Right cardiac atrium (tissue), 5 donors: ENCODE measurements around the gene USP6NL. TPM values are rescaled to one million over a fixed set of nuclear protein-coding genes. Genes with fewer than 3 reads are reported as not detected.

Source experiments
- ATAC-seq, 2 donors: fragments of 200-7000 bp; cut with Tn5 transposase; one replicate each; pipeline versions ENCODE4 v1.8.0 to v1.9.1; 2020; ENCODE audit warnings: moderate library complexity in 2 of 2, mild to moderate bottlenecking in 1 of 2
- DNase-seq, 3 donors: peaks; one replicate each; pipeline ENCODE4 v3.0.0-alpha.2; 2020
- H3K27ac ChIP-seq: one replicate; pipeline ENCODE4 v1.5.1; 2013; ENCODE audit warnings: mild to moderate bottlenecking, low read length, control low read depth, moderate library complexity
- H3K27me3 ChIP-seq: one replicate; pipeline ENCODE4 v1.6.1; 2013; ENCODE audit not compliant: control insufficient read depth, insufficient read depth
- H3K4me1 ChIP-seq: one replicate; pipeline ENCODE4 v1.6.1; 2013; ENCODE audit warnings: low read length; ENCODE audit not compliant: control insufficient read depth, insufficient read depth
- H3K4me3 ChIP-seq: one replicate; pipeline ENCODE4 v1.5.1; 2013; ENCODE audit warnings: low read length, control low read depth
- H3K9me3 ChIP-seq: one replicate; pipeline ENCODE4 v1.6.1; 2013; ENCODE audit warnings: low read length; ENCODE audit not compliant: control insufficient read depth
- WGBS: extraction: QIAGEN DNeasy Blood & Tissue Kit; methylation state at CpG from one replicate; pipeline ENCODE4 v1.1.7; 2013; 5-methylcytosine and 5-hydroxymethylcytosine counted together
- intact Hi-C, 4 donors: fragments of 100-400 bp; cut with DNase I; formaldehyde crosslinking; loops; one replicate each; pipeline versions ENCODE4 v1.11.0 to v1.14.0; 2022 to 2023
- polyA plus RNA-seq: library from polyadenylated mRNA; stranded (reverse); fragments of 200-250 nt; gene quantifications from one replicate; pipeline ENCODE4 v1.2.3, GENCODE V29; 2013
- total RNA-seq, 4 donors: library from RNA; stranded (reverse); fragmentation: NEBNext Ultra II Directional; extraction: Animal tissue kit (Norgen Biotek cat#: 25700); gene quantifications; one replicate each; pipeline ENCODE4 v1.2.1, GENCODE V29; 2021
- donor health status: healthy with polysubstance abuse.
- donor health status: DM: no; HTN: yes; CAD: no.
- donor health status: DM: no; HTN: no; CAD: no.
- donor health status: DM: no; HTN: yes; CAD: no; lungs with severe emphysema.
- donor health status: DM: yes; HTN: yes; CAD: no.

Gene USP6NL
- total and polyA plus RNA-seq, 5 donors: 3.9 to 12.5 (median 8.8) TPM

GRCh38 chr10:11564741-11565140, 46.7 kb downstream of the USP6NL start:
- intact Hi-C loops: no loop called here
- Histone ChIP-seq H3K27ac (no peak overlapping the region), H3K9me3 (no peaks in the 10 kb centered on the region), H3K4me3 (no peak overlapping the region), H3K4me1 (no peaks in the 10 kb centered on the region), H3K27me3 (no peaks in the 10 kb centered on the region)
- 88% methylated on average over 3 of the region's 3 CpGs for WGBS
- no peak for ATAC-seq
- DNase-seq: no peak

- no peaks in the 10 kb centered on the region for H3K9me3 ChIP-seq
- H3K4me1 ChIP-seq: peaks cover 1% of the 10 kb centered on the region
- no peaks in the 10 kb centered on the region for H3K27me3 ChIP-seq
- H3K4me3 ChIP-seq: no peak overlapping the region
- intact Hi-C loops: no loop called here
- DNase-seq (no peak), ATAC-seq (no peak)
- H3K27ac ChIP-seq: no peak overlapping the region
- WGBS: 81% methylated on average over 2 of the region's 2 CpGs
These were observed 47.5 kb downstream of the USP6NL start for GRCh38 chr10:11563936-11564335.

- Histone ChIP-seq H3K27ac (no peak overlapping the region), H3K4me1 (peaks cover 1% of the 10 kb centered on the region), H3K9me3 (no peaks in the 10 kb centered on the region), H3K4me3 (no peak overlapping the region), H3K27me3 (no peaks in the 10 kb centered on the region)
- ATAC-seq (no peak), DNase-seq (no peak)
- WGBS: 99% methylated on average over 1 of the region's 1 CpG
- intact Hi-C loops: no loop called here
These were observed 48.6 kb downstream of the USP6NL start for GRCh38 chr10:11562888-11563287.

GRCh38 chr10:11560076-11560709, 51.3 kb downstream of the USP6NL start:
- H3K9me3 ChIP-seq: no peaks in the 10 kb centered on the region
- intact Hi-C loops: no loop called here
- H3K27ac ChIP-seq: no peak overlapping the region
- H3K4me1 ChIP-seq: peaks cover 1% of the 10 kb centered on the region
- ATAC-seq (no peak), DNase-seq (no peak)
- no peaks in the 10 kb centered on the region for H3K27me3 ChIP-seq
- WGBS: 68% methylated on average over 4 of the region's 4 CpGs
- H3K4me3 ChIP-seq: no peak overlapping the region

DNA sequence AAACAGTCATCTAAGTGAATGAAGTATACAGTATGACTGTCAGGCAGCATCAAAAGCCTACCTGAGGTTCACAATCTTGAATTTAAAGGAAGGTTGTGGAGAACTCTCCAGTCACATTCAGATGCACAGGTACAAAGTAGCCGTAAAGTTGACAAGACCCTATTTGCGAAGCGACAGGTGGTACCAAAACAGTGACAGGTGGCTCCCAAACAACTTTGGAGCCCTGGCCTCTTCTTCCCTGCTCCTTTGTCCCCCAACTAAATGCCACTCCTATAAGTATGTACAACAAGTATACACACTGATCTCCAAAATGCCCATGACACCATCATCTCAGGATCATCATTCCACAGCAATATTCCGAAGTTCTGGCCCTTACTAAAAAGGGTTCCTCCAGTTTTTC, 53.5 kb downstream of the USP6NL start:
- Histone ChIP-seq H3K4me1 (peaks cover 1% of the 10 kb centered on the region), H3K4me3 (no peak overlapping the region), H3K9me3 (no peaks in the 10 kb centered on the region), H3K27me3 (no peaks in the 10 kb centered on the region), H3K27ac (no peak overlapping the region)
- DNase-seq (no peak), ATAC-seq (no peak)
- intact Hi-C loops: no loop called here
- 97% methylated on average over 4 of the region's 4 CpGs for WGBS

DNA sequence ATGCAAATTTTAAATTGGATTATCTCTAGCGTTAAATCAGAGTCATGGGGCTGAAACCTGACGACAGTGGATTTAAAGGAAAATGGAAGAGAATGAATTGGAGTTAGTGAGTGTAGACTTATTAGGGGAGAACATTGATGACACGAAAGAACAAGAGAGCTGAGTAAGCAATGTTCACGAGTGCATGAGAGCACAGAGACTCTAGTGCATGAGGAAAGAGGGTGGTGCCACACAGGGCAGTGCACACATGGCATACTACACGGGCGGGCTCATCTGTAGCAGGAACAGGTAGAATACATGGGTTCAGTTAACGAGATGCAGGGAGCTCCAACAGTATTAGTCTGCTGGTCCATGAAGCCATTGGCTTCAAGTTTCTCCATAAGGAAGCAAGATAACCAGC, 53.9 kb downstream of the USP6NL start:
- Histone ChIP-seq H3K9me3 (no peaks in the 10 kb centered on the region), H3K4me3 (no peak overlapping the region), H3K4me1 (peaks cover 1% of the 10 kb centered on the region), H3K27ac (no peak overlapping the region), H3K27me3 (no peaks in the 10 kb centered on the region)
- WGBS: 95% methylated on average over 7 of the region's 7 CpGs
- intact Hi-C loops: no loop called here
- no peak for ATAC-seq
- no peak for DNase-seq

GRCh38 chr10:11555556-11555955, 55.9 kb downstream of the USP6NL start:
- Histone ChIP-seq H3K4me3 (no peak overlapping the region), H3K27me3 (no peaks in the 10 kb centered on the region), H3K27ac (no peak overlapping the region), H3K4me1 (peaks cover 1% of the 10 kb centered on the region), H3K9me3 (no peaks in the 10 kb centered on the region)
- intact Hi-C loops: no loop called here
- DNase-seq (no peak), ATAC-seq (no peak)

DNA sequence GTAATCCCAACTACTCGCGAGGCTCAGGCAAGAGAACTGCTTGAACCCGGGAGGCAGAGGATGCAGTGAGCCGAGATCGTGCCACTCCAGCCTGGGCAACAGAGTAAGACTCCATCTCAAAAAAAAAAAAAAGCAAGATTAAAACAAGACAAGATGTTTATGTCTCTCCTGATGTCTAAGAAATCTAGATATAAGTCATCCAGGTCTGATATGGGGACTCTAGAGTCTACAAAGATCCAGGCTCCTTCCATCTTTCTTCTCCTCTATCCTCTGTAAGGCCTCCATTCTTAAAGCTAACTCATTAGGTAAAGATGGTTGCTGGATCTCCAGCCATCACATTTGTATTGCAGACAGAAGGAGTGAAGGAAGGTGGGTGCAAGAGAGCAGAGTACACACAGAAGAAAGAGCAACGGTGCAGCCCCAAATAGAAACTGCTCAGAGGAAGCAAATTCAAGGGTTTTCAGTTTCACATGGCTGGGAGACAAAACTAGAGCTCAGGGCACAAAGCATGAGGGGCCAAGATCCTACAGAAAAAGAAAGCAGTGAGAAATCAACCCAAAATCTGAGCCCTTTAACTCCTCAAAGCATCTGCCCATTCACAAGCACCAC, 57.6 kb downstream of the USP6NL start:
- WGBS: 93% methylated on average over 6 of the region's 6 CpGs
- no peak overlapping the region for H3K27ac ChIP-seq
- H3K27me3 ChIP-seq: no peaks in the 10 kb centered on the region
- H3K4me3 ChIP-seq: no peak overlapping the region
- no peaks in the 10 kb centered on the region for H3K9me3 ChIP-seq
- intact Hi-C loops: no loop called here
- no peak for DNase-seq
- no peak for ATAC-seq
- H3K4me1 ChIP-seq: no peaks in the 10 kb centered on the region

GRCh38 chr10:11551916-11552602, 59.4 kb downstream of the USP6NL start:
- H3K27ac ChIP-seq: no peak overlapping the region
- no peak for DNase-seq
- H3K4me3 ChIP-seq: no peak overlapping the region

DNA sequence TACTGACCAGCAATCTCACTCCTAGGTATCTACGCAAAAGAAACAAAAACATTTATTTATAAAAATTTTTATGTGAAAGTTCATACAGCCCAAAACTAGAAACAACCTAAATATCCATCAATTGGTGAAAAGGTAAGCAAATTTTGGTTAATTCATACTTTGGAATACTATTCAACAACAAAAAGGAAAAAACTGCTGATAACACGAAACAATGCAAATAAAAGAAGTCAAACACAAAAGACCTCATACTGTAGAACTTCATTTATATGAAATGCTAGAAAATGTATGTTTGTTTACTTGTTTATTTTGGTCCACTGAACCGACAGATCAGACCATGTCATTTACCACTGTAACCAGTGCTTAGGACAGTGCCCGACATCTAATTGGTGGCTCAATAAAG, 60.3 kb downstream of the USP6NL start:
- whole genome bisulfite sequencing: 98% methylated on average over 4 of the region's 4 CpGs
- Histone ChIP-seq H3K4me3 (no peak overlapping the region), H3K9me3 (no peaks in the 10 kb centered on the region), H3K27ac (no peak overlapping the region), H3K4me1 (no peaks in the 10 kb centered on the region), H3K27me3 (no peaks in the 10 kb centered on the region)
- no peak for ATAC-seq
- intact Hi-C loops: no loop called here
- DNase-seq: no peak

More at GRCh38 chr10:11551916-11552602, 59.4 kb downstream of the USP6NL start:
- Histone ChIP-seq H3K27me3 (no peaks in the 10 kb centered on the region), H3K9me3 (no peaks in the 10 kb centered on the region), H3K4me1 (no peaks in the 10 kb centered on the region)
- ATAC-seq: peak in 1 of 2 donors; percentile 69
- intact Hi-C loops: no loop called here
- 60% methylated on average over 4 of the region's 4 CpGs for WGBS

- ATAC-seq: no peak
- intact Hi-C loops: no loop called here
- 76% methylated on average over 2 of the region's 2 CpGs for WGBS
- Histone ChIP-seq H3K27me3 (no peaks in the 10 kb centered on the region), H3K27ac (no peak overlapping the region), H3K9me3 (no peaks in the 10 kb centered on the region), H3K4me3 (no peak overlapping the region), H3K4me1 (no peaks in the 10 kb centered on the region)
- no peak for DNase-seq
These were observed 62.7 kb downstream of the USP6NL start for GRCh38 chr10:11548768-11549099.
